Spinal cord (tissue), 10 donors: Measurements from ENCODE around the gene ADD2. TPM values are rescaled to one million over a fixed set of nuclear protein-coding genes. Genes with fewer than 3 reads are reported as not detected.

Source experiments
- DNase-seq, 6 donors: peaks; one replicate each; pipeline versions ENCODE4 v3.0.0 to v3.0.0-alpha.2; 2013 to 2015; ENCODE audit warnings: low spot score in 6 of 6, low read depth in 4 of 6
- H3K27ac ChIP-seq: one replicate; pipeline ENCODE4 v1.5.1; 2013; ENCODE audit warnings: low read depth, low read length, control low read depth
- H3K27me3 ChIP-seq: one replicate; pipeline ENCODE4 v1.6.1; 2013; ENCODE audit warnings: low read length; ENCODE audit not compliant: control insufficient read depth, insufficient read depth
- H3K36me3 ChIP-seq: one replicate; pipeline ENCODE4 v1.6.1; 2013; ENCODE audit warnings: low read length; ENCODE audit not compliant: control insufficient read depth, insufficient read depth
- H3K4me1 ChIP-seq: one replicate; pipeline ENCODE4 v1.6.1; 2013; ENCODE audit warnings: low read length; ENCODE audit not compliant: control insufficient read depth, insufficient read depth
- H3K4me3 ChIP-seq: one replicate; pipeline ENCODE4 v1.5.1; 2013; ENCODE audit warnings: low read depth, low read length, control low read depth
- H3K9me3 ChIP-seq: one replicate; pipeline ENCODE4 v1.6.1; 2013; ENCODE audit warnings: low read length; ENCODE audit not compliant: control insufficient read depth, insufficient read depth
- WGBS: methylation state at CpG from one replicate; pipeline ENCODE4 v1.1.5; 2013; ENCODE audit warnings: missing lambda C conversion rate; ENCODE audit not compliant: insufficient coverage; 5-methylcytosine and 5-hydroxymethylcytosine counted together
- polyA plus RNA-seq, 2 donors: library from polyadenylated mRNA; unstranded; fragments of 120-200 nt; gene quantifications; one replicate each; pipeline ENCODE4 v1.2.1, GENCODE V29; 2013; ENCODE audit not compliant: insufficient read length in 2 of 2
- total RNA-seq, 2 donors: library from RNA; depleted of rRNA in 1 of 2; stranded (reverse); fragments of 120-200 nt in 1 of 2; fragments of >200 nt in 1 of 2; gene quantifications; one replicate each; pipeline versions ENCODE4 v1.2.3 to v1.2.4, GENCODE V29; 2013 to 2014
- donor health status: healthy.

The ADD2 gene
- total and polyA plus RNA-seq, 4 donors = 22.7 to 122 (median 68.7) TPM

DNA sequence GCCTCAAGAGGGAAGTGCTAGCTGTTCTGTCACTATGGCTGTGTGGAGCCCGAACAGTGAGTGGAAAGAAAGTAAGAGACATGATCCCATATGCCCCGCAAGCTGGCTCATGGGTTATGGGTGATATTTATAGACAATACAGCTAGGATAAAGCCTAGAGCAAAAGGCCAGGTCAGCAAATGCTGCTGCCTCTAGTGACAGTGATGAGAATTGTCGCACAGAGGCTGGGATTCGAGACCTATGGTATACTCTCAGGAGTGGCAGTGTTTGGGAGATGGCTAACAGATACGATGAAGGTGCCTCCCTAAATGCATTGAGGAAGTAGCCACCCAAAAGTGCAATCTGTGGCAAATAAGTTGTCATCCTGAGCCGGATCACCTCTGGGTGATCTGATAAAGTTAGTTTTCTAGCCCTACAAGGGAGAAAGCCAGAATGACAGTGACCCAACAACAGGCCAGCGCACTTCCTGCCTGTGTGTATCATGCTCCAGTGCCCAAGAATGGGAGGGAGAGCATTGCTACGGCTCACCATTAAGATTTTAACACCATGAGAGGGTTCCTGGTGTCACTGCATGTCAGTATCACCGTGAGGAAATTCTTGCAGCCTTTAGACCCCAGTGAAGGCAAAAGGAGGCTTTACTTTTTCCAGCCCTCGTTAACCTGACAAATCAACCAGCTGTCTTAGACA is 122.1 kb downstream of the ADD2 start:
- DNase-seq = no peak
- Histone ChIP-seq H3K36me3 (no peaks in the 10 kb centered on the region), H3K27ac (no peak overlapping the region), H3K4me1 (no peaks in the 10 kb centered on the region), H3K9me3 (no peaks in the 10 kb centered on the region), H3K27me3 (no peaks in the 10 kb centered on the region), H3K4me3 (no peak overlapping the region)
- WGBS = 60% methylated on average over 10 of the region's 10 CpGs

GRCh38 chr2:70643715-70644114 is 124.3 kb downstream of the ADD2 start:
- H3K27me3 ChIP-seq = no peaks in the 10 kb centered on the region
- H3K36me3 ChIP-seq = no peaks in the 10 kb centered on the region
- WGBS = 43% methylated on average over 4 of the region's 12 CpGs
- H3K9me3 ChIP-seq = no peaks in the 10 kb centered on the region
- H3K27ac ChIP-seq = no peak overlapping the region
- H3K4me1 ChIP-seq = no peaks in the 10 kb centered on the region
- H3K4me3 ChIP-seq = no peak overlapping the region
- DNase-seq = peak in 1 of 6 donors; percentile 41

DNA sequence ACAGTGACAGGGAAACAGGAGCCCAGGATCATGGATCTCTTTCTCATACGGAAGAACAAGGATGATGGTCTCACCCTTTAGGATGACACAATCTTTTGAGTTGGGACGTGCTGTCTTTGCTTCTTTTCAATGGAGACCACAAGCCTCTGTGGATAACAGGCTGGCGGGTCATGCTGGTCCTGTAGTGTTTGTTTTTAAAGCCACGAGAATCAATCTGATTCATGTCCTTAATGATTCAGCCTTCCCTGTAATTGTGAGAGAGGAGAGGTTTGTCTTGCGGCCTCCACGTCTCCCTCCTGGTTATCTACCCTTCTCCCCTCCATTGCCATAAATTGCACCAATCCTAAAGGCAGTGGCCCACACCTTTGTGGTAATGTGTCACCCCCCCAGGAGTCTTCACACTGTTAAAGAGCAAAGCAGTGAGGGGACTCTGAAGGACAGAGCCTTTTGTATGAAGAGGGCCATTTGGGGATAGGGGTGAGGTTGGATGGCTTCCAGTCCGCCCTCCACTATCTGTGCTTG is 126.7 kb downstream of the ADD2 start:
- no peaks in the 10 kb centered on the region for H3K27me3 ChIP-seq
- H3K9me3 ChIP-seq = no peaks in the 10 kb centered on the region
- H3K27ac ChIP-seq = no peak overlapping the region
- WGBS = 78% methylated on average over 1 of the region's 7 CpGs
- H3K4me3 ChIP-seq = no peak overlapping the region
- H3K4me1 ChIP-seq = no peaks in the 10 kb centered on the region
- no peaks in the 10 kb centered on the region for H3K36me3 ChIP-seq
- DNase-seq = no peak

GRCh38 chr2:70639841-70640436 is 128.1 kb downstream of the ADD2 start:
- Histone ChIP-seq H3K4me3 (no peak overlapping the region), H3K9me3 (no peaks in the 10 kb centered on the region), H3K27ac (no peak overlapping the region), H3K4me1 (no peaks in the 10 kb centered on the region), H3K27me3 (no peaks in the 10 kb centered on the region), H3K36me3 (no peaks in the 10 kb centered on the region)
- no peak for DNase-seq
- 22% methylated on average over 2 of the region's 4 CpGs for WGBS

GRCh38 chr2:70638561-70638960 is 129.4 kb downstream of the ADD2 start:
- DNase-seq = no peak
- no peaks in the 10 kb centered on the region for H3K27me3 ChIP-seq
- H3K9me3 ChIP-seq = no peaks in the 10 kb centered on the region
- H3K4me1 ChIP-seq = no peaks in the 10 kb centered on the region
- H3K36me3 ChIP-seq = no peaks in the 10 kb centered on the region
- H3K27ac ChIP-seq = no peak overlapping the region
- H3K4me3 ChIP-seq = no peak overlapping the region
- no CpG with 5 or more reads among the region's 2 CpGs for WGBS

DNA sequence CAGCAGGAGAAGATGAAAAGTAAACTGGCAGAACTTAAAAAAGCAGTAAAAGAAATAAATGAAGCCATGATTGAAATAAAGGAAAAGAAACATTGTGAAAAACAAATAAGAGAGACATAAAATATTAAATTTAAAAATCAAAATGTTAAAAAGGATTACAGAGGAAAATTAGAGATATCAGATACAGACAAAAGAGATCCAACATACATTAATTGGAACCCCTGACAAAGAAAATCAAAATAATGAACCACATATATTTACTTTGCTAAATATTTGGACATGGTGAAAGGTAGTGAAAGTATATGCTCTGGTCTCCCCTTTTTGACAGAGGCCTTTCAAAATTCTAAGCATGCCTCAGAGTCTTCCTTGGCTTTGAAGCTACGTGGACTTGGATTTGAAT is 134.5 kb downstream of the ADD2 start:
- Histone ChIP-seq H3K27ac (no peak overlapping the region), H3K36me3 (no peaks in the 10 kb centered on the region), H3K27me3 (no peaks in the 10 kb centered on the region), H3K4me1 (no peaks in the 10 kb centered on the region), H3K9me3 (no peaks in the 10 kb centered on the region), H3K4me3 (no peak overlapping the region)
- no peak for DNase-seq
- WGBS = no CpG with 5 or more reads among the region's 1 CpG

DNA sequence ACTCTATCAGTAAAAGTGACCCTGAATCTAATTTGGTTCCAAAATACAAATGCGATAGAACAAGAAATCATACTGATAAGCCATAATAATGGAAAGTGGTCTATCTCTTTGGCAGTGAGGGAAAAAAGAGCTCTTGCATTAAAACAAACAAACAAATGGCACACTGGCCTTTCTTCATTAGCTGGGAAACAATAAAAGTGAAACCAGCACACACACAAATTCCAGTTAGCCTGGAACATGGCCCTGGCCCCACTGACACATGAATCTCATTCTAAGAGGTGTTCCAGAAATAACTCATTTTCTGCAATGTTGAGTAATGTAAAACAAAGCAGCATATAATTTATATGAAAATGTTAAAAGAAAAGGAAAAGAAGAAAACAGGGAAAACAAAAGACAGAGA is 135.0 kb downstream of the ADD2 start:
- Histone ChIP-seq H3K9me3 (no peaks in the 10 kb centered on the region), H3K4me3 (no peak overlapping the region), H3K27me3 (no peaks in the 10 kb centered on the region), H3K36me3 (no peaks in the 10 kb centered on the region), H3K4me1 (no peaks in the 10 kb centered on the region), H3K27ac (no peak overlapping the region)
- no CpG with 5 or more reads among the region's 1 CpG for WGBS
- no peak for DNase-seq

GRCh38 chr2:70632388-70632787 is 135.6 kb downstream of the ADD2 start:
- Histone ChIP-seq H3K9me3 (no peaks in the 10 kb centered on the region), H3K27me3 (no peaks in the 10 kb centered on the region), H3K4me1 (no peaks in the 10 kb centered on the region), H3K27ac (no peak overlapping the region), H3K4me3 (no peak overlapping the region), H3K36me3 (no peaks in the 10 kb centered on the region)
- no peak for DNase-seq
- WGBS = no CpG with 5 or more reads among the region's 1 CpG

GRCh38 chr2:70630761-70631160 is 137.2 kb downstream of the ADD2 start:
- no peak overlapping the region for H3K4me3 ChIP-seq
- no peaks in the 10 kb centered on the region for H3K9me3 ChIP-seq
- no peaks in the 10 kb centered on the region for H3K36me3 ChIP-seq
- no peak for DNase-seq
- H3K4me1 ChIP-seq = peaks cover 4% of the 10 kb centered on the region
- no peak overlapping the region for H3K27ac ChIP-seq
- WGBS = no CpG with 5 or more reads among the region's 1 CpG
- H3K27me3 ChIP-seq = peaks cover 4% of the 10 kb centered on the region
